ENCODE results near the gene FNDC1. TPM values are rescaled to one million over a fixed set of nuclear protein-coding genes. Genes with fewer than 3 reads are reported as not detected.

Gene FNDC1
- total and polyA plus RNA-seq, 12 donors = 0.07 to 6.2 (median 2.7) TPM

DNA sequence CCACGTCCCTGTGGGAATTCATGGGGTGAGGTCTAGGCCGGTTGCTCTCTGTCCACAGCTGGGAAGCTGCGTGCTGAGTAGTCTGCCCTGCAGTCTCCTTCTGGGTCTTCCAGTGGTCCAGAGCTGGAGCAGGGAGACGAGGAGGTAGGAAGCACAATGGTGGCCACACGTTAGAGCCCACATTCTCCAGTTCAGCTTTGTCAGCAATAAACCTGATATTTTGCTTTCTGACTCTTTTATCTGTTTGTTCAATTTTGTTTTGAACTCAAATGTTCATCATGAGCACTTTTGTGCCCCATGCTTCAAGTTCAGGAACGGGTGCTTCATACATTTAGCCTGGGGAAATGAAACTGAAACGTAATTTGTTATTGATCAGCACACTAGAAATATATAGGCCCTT lies 21.3 kb downstream of the FNDC1 start:
- H3K9me3 ChIP-seq = peaks cover 0 to 6% (median 0%) of the 10 kb centered on the region in 11 donors
- no peaks in the 10 kb centered on the region for H3K36me3 ChIP-seq
- H3K4me3 ChIP-seq = no peak overlapping the region
- 70 to 82% methylated on average over 7 of the region's 7 CpGs for WGBS, 2 donors
- H3K27me3 ChIP-seq = peaks cover 0 to 16% (median 3%) of the 10 kb centered on the region in 7 donors
- H3K4me1 ChIP-seq = no peaks in the 10 kb centered on the region
- TF ChIP-seq, protein P1, sequence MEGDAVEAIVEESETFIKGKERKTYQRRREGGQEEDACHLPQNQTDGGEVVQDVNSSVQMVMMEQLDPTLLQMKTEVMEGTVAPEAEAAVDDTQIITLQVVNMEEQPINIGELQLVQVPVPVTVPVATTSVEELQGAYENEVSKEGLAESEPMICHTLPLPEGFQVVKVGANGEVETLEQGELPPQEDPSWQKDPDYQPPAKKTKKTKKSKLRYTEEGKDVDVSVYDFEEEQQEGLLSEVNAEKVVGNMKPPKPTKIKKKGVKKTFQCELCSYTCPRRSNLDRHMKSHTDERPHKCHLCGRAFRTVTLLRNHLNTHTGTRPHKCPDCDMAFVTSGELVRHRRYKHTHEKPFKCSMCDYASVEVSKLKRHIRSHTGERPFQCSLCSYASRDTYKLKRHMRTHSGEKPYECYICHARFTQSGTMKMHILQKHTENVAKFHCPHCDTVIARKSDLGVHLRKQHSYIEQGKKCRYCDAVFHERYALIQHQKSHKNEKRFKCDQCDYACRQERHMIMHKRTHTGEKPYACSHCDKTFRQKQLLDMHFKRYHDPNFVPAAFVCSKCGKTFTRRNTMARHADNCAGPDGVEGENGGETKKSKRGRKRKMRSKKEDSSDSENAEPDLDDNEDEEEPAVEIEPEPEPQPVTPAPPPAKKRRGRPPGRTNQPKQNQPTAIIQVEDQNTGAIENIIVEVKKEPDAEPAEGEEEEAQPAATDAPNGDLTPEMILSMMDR (IDR thresholded peaks at IDR 0.05) = no peak
- ATAC-seq (no peak), DNase-seq (no peak)
- intact Hi-C loops (cut with DNase I) = no loop called here
- H3K27ac ChIP-seq = no peak overlapping the region

DNA sequence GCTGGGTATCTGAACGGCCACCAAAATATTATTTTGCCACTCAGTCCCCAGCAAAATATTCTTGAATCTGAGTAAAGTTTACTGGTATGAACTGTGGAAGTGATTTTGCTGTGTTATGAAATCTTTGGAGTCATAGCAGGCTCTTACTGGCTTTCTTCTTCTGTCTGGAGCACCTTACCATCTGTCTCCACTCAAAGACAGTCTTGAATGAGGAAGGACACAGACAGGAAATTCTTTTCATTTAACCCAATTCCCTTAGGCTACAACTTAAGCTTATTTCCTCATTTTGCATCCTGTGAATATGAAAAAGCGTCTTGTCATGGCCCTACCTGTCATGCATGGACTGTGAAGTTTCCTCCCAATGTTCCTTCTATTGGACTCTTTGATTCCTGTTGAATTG lies 24.7 kb downstream of the FNDC1 start:
- intact Hi-C loops (cut with DNase I) = no loop called here
- DNase-seq (no peak), ATAC-seq (peak in 3 of 8 donors; percentile 25 to 29 (median 28))
- TF ChIP-seq, protein P1 (IDR thresholded peaks at IDR 0.05) = no peak
- Histone ChIP-seq H3K27me3 (peaks cover 0 to 10% (median 0%) of the 10 kb centered on the region in 7 donors), H3K27ac (no peak overlapping the region), H3K4me3 (no peak overlapping the region), H3K9me3 (no peaks in the 10 kb centered on the region), H3K36me3 (no peaks in the 10 kb centered on the region), H3K4me1 (no peaks in the 10 kb centered on the region)
- 55 to 59% methylated on average over 2 of the region's 2 CpGs for WGBS, 2 donors

DNA sequence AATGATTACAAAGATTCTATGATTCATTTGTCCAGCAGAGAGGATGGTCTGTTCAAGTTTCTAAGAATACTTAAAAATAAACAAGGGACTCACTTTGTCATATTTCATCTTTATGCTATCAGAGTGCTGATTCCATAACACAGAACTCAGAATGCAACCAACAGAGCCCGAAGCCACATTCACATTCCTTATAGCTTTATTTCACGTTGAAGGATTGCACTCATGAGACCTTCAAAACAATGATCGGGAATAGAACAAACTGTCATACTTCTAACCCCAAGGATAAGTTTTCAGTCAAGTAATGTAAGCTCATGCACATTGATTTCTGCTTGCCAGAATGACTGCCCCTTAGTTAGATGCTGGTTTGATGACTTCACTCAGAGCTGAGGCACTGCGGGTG lies 25.2 kb downstream of the FNDC1 start:
- Histone ChIP-seq H3K4me3 (no peak overlapping the region), H3K27ac (no peak overlapping the region), H3K9me3 (no peaks in the 10 kb centered on the region), H3K4me1 (no peaks in the 10 kb centered on the region), H3K36me3 (no peaks in the 10 kb centered on the region), H3K27me3 (peaks cover 0 to 10% (median 0%) of the 10 kb centered on the region in 7 donors)
- 82 to 85% methylated on average over 4 of the region's 4 CpGs for WGBS, 2 donors
- DNase-seq (no peak), ATAC-seq (no peak)
- TF ChIP-seq, protein P1 (IDR thresholded peaks at IDR 0.05) = no peak
- intact Hi-C loops (cut with DNase I) = no loop called here

DNA sequence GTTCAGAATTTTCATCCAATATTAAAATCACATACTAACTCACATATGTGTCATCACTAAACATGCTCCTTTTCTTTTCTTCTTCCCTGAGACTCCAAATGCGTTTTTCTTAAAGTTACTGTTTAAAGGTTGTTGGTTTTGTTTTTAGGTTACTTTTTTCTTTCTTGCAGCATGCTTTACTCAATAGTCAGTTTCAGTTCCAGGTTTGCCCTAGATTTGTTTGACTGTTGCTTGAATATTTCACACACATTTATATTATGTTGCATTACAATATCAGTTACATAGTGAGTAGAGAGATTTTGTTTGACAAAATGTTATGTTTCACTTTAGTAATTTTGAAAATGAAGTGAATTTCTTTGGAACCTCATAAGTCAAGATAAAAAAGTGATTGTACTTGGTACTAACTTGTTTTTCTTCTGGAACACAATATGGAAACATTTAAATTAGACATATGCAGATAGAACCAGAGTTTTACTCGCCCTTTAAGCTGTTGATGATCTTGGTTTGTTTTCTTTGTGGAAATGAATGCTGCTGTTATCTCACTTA lies 27.3 kb downstream of the FNDC1 start:
- TF ChIP-seq, protein P1 (IDR thresholded peaks at IDR 0.05) = no peak
- Histone ChIP-seq H3K4me1 (no peaks in the 10 kb centered on the region), H3K27ac (no peak overlapping the region), H3K36me3 (no peaks in the 10 kb centered on the region), H3K9me3 (no peaks in the 10 kb centered on the region), H3K27me3 (peaks cover 0 to 13% (median 4%) of the 10 kb centered on the region in 7 donors), H3K4me3 (no peak overlapping the region)
- no peak for ATAC-seq
- intact Hi-C loops (cut with DNase I) = no loop called here
- no peak for DNase-seq
- whole genome bisulfite sequencing, 2 donors = 67 to 71% methylated on average over 2 of the region's 2 CpGs

All from heart right ventricle (tissue), 16 donors.